ENCODE data around the gene ZNF76. TPM values are rescaled to one million over a fixed set of nuclear protein-coding genes. Genes with fewer than 3 reads are reported as not detected.

The ZNF76 gene
- total and polyA plus RNA-seq, 2 of the 13 experiments (the other 11 are each of a cell fraction or from before 2014, with no cell fraction given) = 13.2 to 26.4 TPM

GRCh38 chr6:35342258-35343091 lies 82.9 kb downstream of the ZNF76 start, which contains the start of gene PPARD (continued):
- no peak for TF ChIP-seq BCLAF1 (IDR thresholded peaks at IDR 0.05)
- TF ChIP-seq CERS6 (CRISPR knock-in tag; IDR thresholded peaks at IDR 0.05) = no peak
- no peak for TF ChIP-seq SETDB1 (CRISPR knock-in tag; IDR thresholded peaks at IDR 0.05; ENCODE audit: borderline replicate concordance)
- TF ChIP-seq ZNF713 (CRISPR knock-in tag; IDR thresholded peaks at IDR 0.05) = no peak
- TF ChIP-seq U2AF1 (optimal IDR thresholded peaks at IDR 0.05; ENCODE audit: low read depth, low read length) = no peak
- TF ChIP-seq TEAD3 (CRISPR knock-in tag; optimal IDR thresholded peaks at IDR 0.05; ENCODE audit: borderline replicate concordance) = peak; percentile 85
- TF ChIP-seq SRSF1 (optimal IDR thresholded peaks at IDR 0.05; ENCODE audit: low read depth, low read length) = no peak
- TF ChIP-seq NFRKB (IDR thresholded peaks at IDR 0.05) = no peak
- TF ChIP-seq SP4 (CRISPR knock-in tag; IDR thresholded peaks at IDR 0.05) = peak; percentile 99
- TF ChIP-seq HOMEZ (CRISPR knock-in tag; IDR thresholded peaks at IDR 0.05; ENCODE audit: low read depth) = peak; percentile 88
- peak; percentile 91 for TF ChIP-seq MIXL1 (CRISPR knock-in tag; IDR thresholded peaks at IDR 0.05)
- no peak for TF ChIP-seq U2AF2 (IDR thresholded peaks at IDR 0.05; ENCODE audit: low read depth, low read length)
- no peak for TF ChIP-seq HDAC6 (IDR thresholded peaks at IDR 0.05; ENCODE audit: low read depth, low read length)
- no peak for TF ChIP-seq ZNF672 (CRISPR knock-in tag; IDR thresholded peaks at IDR 0.05)
- TF ChIP-seq ONECUT2 (CRISPR knock-in tag; IDR thresholded peaks at IDR 0.05) = no peak
- 0 out of 2 replicates have a peak, but pooled peaks have one; percentile 70 for TF ChIP-seq ZNF431 (CRISPR knock-in tag; IDR thresholded peaks at IDR 0.05; ENCODE audit: borderline replicate concordance, low read depth)
- no peak for TF ChIP-seq IRF9 (CRISPR knock-in tag; IDR thresholded peaks at IDR 0.05; ENCODE audit: borderline replicate concordance)
- peak; percentile 98 for TF ChIP-seq XRCC5 (optimal IDR thresholded peaks at IDR 0.05; ENCODE audit: low read length)
- no peak for TF ChIP-seq PBX2 (CRISPR knock-in tag; IDR thresholded peaks at IDR 0.05)
- no peak for TF ChIP-seq TCF7 (IDR thresholded peaks at IDR 0.05; ENCODE audit: low read depth)
- no peak for TF ChIP-seq RFX1 (IDR thresholded peaks at IDR 0.05)
- peak; percentile 76; the same call in 1 of the 2 replicates for TF ChIP-seq ZNF138 (CRISPR knock-in tag; IDR thresholded peaks at IDR 0.05; ENCODE audit: low read depth)
